ENCODE measurements around the gene SIX6. TPM values are rescaled to one million over a fixed set of nuclear protein-coding genes. Genes with fewer than 3 reads are reported as not detected.

The SIX6 gene
- total RNA-seq, 1 donor from 2014 or later: 1.4 TPM

DNA sequence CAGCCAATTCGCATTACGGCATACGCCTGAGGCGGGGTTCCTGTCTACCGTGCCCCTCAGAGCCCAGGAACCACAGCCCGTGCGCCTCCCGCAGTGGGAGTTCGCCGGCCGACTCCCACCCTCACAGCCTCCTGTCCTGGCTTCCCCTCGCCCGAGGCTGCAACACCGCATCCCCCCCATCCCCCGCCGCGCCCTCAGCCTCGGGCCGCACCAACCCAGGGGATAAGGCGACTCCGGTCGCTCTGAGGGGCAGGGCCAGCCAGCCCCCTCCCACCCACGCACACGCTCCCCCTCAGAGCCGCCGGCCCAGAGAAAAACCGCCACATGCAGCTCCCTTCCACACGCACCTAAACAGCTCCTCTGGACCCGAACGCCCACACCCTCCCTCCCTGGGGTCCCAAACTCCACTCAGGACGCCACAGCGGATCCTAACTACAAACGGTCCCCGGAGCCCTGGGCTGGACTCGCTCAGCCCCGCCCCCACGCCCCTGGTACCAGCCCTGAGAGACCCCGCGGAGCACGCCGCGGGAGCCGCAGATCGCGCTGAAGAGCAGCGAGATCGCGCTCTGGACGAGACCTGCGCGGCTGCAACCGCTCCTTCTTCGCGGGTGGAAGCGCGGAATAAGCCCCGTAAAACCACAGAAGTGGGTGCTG, 23.2 kb upstream of the SIX6 start, which contains the start of gene C14orf39:
C14orf39 (minus strand) TSS at position 466 of the 654 bp plus-strand sequence. CDS start 985 bp downstream, outside the sequence.
- H3K4me3 Mint-ChIP-seq: peak within 1 kb of the TSS; percentile 80
- H3K9me3 Mint-ChIP-seq: peaks cover 2% of the 10 kb centered on the region
- TF ChIP-seq, protein P1, sequence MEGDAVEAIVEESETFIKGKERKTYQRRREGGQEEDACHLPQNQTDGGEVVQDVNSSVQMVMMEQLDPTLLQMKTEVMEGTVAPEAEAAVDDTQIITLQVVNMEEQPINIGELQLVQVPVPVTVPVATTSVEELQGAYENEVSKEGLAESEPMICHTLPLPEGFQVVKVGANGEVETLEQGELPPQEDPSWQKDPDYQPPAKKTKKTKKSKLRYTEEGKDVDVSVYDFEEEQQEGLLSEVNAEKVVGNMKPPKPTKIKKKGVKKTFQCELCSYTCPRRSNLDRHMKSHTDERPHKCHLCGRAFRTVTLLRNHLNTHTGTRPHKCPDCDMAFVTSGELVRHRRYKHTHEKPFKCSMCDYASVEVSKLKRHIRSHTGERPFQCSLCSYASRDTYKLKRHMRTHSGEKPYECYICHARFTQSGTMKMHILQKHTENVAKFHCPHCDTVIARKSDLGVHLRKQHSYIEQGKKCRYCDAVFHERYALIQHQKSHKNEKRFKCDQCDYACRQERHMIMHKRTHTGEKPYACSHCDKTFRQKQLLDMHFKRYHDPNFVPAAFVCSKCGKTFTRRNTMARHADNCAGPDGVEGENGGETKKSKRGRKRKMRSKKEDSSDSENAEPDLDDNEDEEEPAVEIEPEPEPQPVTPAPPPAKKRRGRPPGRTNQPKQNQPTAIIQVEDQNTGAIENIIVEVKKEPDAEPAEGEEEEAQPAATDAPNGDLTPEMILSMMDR (IDR thresholded peaks at IDR 0.05): no peak
- TF ChIP-seq EZH2phosphoT487 (IDR thresholded peaks at IDR 0.05): no peak
- TF ChIP-seq EZH2 (IDR thresholded peaks at IDR 0.05): peak; percentile 47
- peak; percentile 78 for DNase-seq (ENCODE audit: low spot score)
- H3K27ac ChIP-seq: no peak within 1 kb of the TSS
- peaks cover 8% of the 10 kb centered on the region for H3K27me3 Mint-ChIP-seq (ENCODE audit: insufficient read depth, low read depth)
- no peak within 1 kb of the TSS for H3K9ac ChIP-seq
- H3K9me3 ChIP-seq (ENCODE audit: low read depth): peaks cover 2% of the 10 kb centered on the region
- peak within 1 kb of the TSS; percentile 47 for H3K4me3 ChIP-seq
- peaks cover 15% of the 10 kb centered on the region for H3F3A ChIP-seq (ENCODE audit: low read depth)
- H3K4me1 ChIP-seq: peaks cover 6% of the 10 kb centered on the region
- H3K36me3 ChIP-seq: peaks cover 3% of the 10 kb centered on the region
- no peaks in the 10 kb centered on the region for H4K20me1 ChIP-seq (ENCODE audit: low read depth)
- no peaks in the 10 kb centered on the region for H3K79me2 ChIP-seq (ENCODE audit: low read depth)
- peak within 1 kb of the TSS; percentile 74 for H2AFZ ChIP-seq (replicated peaks)
- H3K4me2 ChIP-seq: peak within 1 kb of the TSS; percentile 89
- peaks cover 74% of the 10 kb centered on the region for H3K27me3 ChIP-seq
- no peaks in the 10 kb centered on the region for H3K36me3 Mint-ChIP-seq
- H3K27ac Mint-ChIP-seq: no peak within 1 kb of the TSS
- no peaks in the 10 kb centered on the region for H3K4me1 Mint-ChIP-seq

DNA sequence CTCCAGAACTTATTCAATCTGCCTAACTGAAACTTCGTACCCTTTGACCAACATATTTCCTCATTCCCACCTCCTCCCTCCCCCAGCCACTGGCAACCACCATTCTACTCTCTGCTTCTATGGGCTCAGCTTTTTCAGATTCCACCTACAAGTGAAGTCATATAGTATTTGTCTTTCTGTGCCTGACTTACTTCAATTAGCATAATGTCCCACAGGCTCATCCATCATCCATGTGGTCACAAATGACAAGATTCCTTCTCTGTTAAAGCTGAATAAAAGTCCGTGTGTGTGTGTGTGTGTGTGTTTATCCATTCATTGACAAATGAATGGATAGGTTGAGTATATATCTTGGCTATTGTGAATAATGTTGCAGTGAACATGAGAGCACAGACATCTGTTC, 21.7 kb upstream of the SIX6 start:
- Histone ChIP-seq H3K4me3 (no peak overlapping the region), H2AFZ (replicated peaks) (no peak overlapping the region), H3K27ac (no peak overlapping the region), H3K9ac (no peak overlapping the region), H3K4me1 (peaks cover 6% of the 10 kb centered on the region), H3F3A (ENCODE audit: low read depth) (peaks cover 15% of the 10 kb centered on the region), H3K27me3 (peaks cover 84% of the 10 kb centered on the region), H3K79me2 (ENCODE audit: low read depth) (no peaks in the 10 kb centered on the region), H3K4me2 (no peak overlapping the region), H3K36me3 (no peaks in the 10 kb centered on the region), H4K20me1 (ENCODE audit: low read depth) (no peaks in the 10 kb centered on the region), H3K9me3 (ENCODE audit: low read depth) (no peaks in the 10 kb centered on the region)
- H3K27me3 Mint-ChIP-seq (ENCODE audit: insufficient read depth, low read depth): peaks cover 8% of the 10 kb centered on the region
- H3K27ac Mint-ChIP-seq: no peak overlapping the region
- DNase-seq (ENCODE audit: low spot score): no peak
- no peak for TF ChIP-seq EZH2 (IDR thresholded peaks at IDR 0.05)
- no peaks in the 10 kb centered on the region for H3K4me1 Mint-ChIP-seq
- H3K9me3 Mint-ChIP-seq: no peaks in the 10 kb centered on the region
- no peak overlapping the region for H3K4me3 Mint-ChIP-seq
- H3K36me3 Mint-ChIP-seq: no peaks in the 10 kb centered on the region

DNA sequence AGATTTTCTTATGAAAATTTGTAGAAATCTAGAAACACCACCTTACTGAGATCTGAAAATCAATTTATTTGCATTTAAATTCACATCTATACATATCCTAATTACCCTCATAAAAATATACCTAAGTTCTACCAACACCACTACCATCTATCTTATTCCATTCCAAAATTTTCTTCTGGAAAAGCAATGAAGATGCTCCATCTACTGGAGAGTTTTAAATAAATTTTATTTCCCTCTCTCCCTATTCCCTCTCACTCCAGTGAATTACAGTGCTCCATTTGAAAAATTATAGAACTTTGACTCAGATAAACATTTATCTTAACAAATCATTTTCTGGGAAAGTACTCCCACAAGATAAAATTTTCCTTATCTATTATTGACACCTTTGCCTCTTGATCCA, 20.8 kb upstream of the SIX6 start:
- Histone ChIP-seq H3K4me1 (peaks cover 6% of the 10 kb centered on the region), H3K27me3 (peaks cover 84% of the 10 kb centered on the region), H3K9me3 (ENCODE audit: low read depth) (no peaks in the 10 kb centered on the region), H3K79me2 (ENCODE audit: low read depth) (no peaks in the 10 kb centered on the region), H3K4me2 (no peak overlapping the region), H4K20me1 (ENCODE audit: low read depth) (no peaks in the 10 kb centered on the region), H2AFZ (replicated peaks) (no peak overlapping the region), H3F3A (ENCODE audit: low read depth) (peaks cover 15% of the 10 kb centered on the region), H3K4me3 (no peak overlapping the region), H3K27ac (no peak overlapping the region), H3K36me3 (no peaks in the 10 kb centered on the region), H3K9ac (no peak overlapping the region)
- Mint-ChIP-seq H3K9me3 (no peaks in the 10 kb centered on the region), H3K27me3 (ENCODE audit: insufficient read depth, low read depth) (peaks cover 8% of the 10 kb centered on the region), H3K27ac (no peak overlapping the region), H3K4me1 (no peaks in the 10 kb centered on the region), H3K36me3 (no peaks in the 10 kb centered on the region), H3K4me3 (no peak overlapping the region)
- TF ChIP-seq, protein P1 (IDR thresholded peaks at IDR 0.05): peak; percentile 50
- TF ChIP-seq EZH2 (IDR thresholded peaks at IDR 0.05) (no peak), EZH2phosphoT487 (IDR thresholded peaks at IDR 0.05) (no peak)
- no peak for DNase-seq (ENCODE audit: low spot score)

DNA sequence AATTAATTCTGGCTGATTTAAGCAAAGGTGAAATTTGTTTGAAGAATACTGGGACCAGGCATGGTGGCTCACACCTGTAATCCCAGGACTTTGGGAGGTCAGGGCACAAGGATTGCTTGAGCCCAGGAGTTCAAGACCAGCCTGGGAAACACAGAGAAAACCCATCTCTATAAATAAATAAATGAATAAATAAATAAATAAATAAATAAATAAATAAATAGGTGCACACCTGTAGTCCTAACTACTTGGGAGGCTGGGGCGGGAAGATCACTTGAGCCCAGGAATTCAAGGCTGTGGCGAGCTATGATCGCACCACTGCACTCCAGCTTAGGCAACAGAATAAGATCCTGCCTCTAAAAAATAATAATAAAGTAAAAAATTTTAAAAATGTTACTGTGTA, 18.7 kb upstream of the SIX6 start:
- no peak for TF ChIP-seq EZH2 (IDR thresholded peaks at IDR 0.05)
- no peak for TF ChIP-seq EZH2phosphoT487 (IDR thresholded peaks at IDR 0.05)
- TF ChIP-seq, protein P1 (IDR thresholded peaks at IDR 0.05): no peak

More for the DNA sequence above, 18.7 kb upstream of the SIX6 start:
- Histone ChIP-seq H3K4me2 (no peak overlapping the region), H3K9me3 (ENCODE audit: low read depth) (no peaks in the 10 kb centered on the region), H3K79me2 (ENCODE audit: low read depth) (no peaks in the 10 kb centered on the region), H3K36me3 (no peaks in the 10 kb centered on the region), H3K27me3 (peaks cover 65% of the 10 kb centered on the region), H4K20me1 (ENCODE audit: low read depth) (no peaks in the 10 kb centered on the region), H3K4me3 (no peak overlapping the region), H3K4me1 (peaks cover 1% of the 10 kb centered on the region), H3K9ac (no peak overlapping the region), H3K27ac (no peak overlapping the region), H3F3A (ENCODE audit: low read depth) (peaks cover 2% of the 10 kb centered on the region), H2AFZ (replicated peaks) (no peak overlapping the region)
- H3K4me1 Mint-ChIP-seq: no peaks in the 10 kb centered on the region
- no peak for DNase-seq (ENCODE audit: low spot score)
- no peaks in the 10 kb centered on the region for H3K36me3 Mint-ChIP-seq
- no peak overlapping the region for H3K27ac Mint-ChIP-seq
- H3K9me3 Mint-ChIP-seq: no peaks in the 10 kb centered on the region
- no peak overlapping the region for H3K4me3 Mint-ChIP-seq
- H3K27me3 Mint-ChIP-seq (ENCODE audit: insufficient read depth, low read depth): peaks cover 8% of the 10 kb centered on the region

Measured in neural progenitor cell (in vitro differentiated cells).